NOMO-1 treated with DMSO at 0.1 percent for 48 hours (cell line): ENCODE results near the gene DGKH.

Source experiments
- DNase-seq: peaks from one replicate; lab custom pipeline; 2025; ENCODE audit not compliant: unreplicated experiment; lab: John Stamatoyannopoulos, UW

DGKH gene

DNA sequence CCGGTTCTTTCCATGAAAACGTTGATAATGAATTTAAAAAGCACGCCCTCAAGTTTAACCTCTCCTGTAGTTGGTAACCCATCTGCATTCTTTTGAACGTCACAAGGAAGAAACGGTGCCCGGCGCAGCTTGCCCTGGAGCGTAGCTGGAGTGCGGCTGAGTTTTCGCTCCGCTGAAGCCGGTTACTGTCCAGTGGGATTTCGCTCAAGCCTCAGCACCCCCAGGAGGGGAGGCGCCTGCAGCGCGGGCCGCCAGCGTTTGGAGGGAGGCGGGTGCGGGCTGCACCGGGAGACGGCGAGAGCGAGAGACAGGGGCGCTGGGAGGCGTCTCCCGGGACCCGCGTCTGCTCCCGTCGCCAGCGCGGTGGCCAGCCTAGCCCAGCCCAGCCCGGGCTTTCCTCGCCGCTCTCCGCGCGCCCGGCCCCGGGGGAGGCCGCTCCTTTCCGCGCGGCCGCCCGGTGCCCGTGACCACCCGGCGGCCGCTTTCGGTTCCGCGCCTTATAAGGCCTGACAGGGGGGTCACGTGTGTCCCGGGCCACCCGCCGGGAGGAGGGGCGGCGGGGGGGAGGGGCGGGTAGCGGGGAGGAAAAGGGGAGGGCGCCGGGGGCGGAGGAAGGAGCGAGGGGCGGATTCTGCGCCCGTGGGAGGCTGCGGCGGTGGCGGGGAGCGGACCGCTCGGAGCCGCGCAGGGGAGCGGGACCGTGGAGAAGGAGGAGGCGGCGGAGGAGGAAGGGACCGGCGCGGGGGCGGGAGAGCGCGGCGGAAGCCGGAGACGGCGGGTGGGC lies 8.3 kb upstream of the DGKH start:
- DNase-seq = peak; percentile 40

DNA sequence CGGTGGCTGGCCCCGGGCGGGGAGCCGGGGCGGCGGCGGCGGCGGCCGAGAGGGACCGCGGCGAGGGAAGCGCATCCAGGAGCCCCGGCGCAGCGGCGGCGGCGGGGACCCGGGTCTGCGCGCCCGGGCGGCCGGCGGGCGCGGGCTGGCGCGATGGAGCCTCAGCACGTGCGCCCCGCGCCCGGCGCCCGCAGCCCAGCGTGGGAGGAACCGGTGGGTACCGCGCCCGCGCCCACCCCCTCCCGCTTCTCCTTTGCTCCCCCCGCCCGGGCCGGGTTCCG lies 7.8 kb upstream of the DGKH start:
- no peak for DNase-seq

DNA sequence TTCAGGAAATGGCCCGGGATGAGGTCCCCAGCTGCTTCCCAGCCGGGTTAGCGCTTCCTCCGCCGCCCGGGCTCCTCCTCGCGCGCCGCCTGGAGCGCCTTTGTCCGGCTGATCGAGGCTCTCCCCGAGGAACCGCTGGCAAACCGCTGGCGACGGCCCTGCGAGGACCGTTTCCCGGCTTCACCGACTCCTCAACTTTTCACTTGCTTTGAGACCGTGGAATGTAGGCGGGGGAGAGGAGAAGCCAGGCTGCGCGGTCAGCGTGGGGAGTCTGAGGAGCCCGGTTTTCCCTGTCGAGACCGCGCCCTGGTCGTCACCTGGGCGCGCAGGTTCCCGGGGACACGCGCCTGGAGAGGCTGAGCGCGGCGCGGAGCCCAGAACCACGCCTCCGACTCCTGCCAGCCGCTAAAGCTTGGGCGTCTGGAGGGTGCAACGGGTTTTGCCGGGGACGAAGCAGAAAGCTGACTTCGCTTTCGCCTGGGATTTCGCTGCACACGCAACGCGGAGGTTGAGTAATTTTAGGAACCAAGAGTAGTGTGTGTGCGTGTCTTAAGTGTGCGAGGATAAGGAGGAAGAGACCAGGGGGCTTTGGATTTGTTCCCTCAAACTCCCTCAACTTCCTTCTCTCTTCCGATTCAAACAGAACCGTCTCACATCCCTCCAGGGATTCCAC lies 7.3 kb upstream of the DGKH start:
- DNase-seq = no peak

DNA sequence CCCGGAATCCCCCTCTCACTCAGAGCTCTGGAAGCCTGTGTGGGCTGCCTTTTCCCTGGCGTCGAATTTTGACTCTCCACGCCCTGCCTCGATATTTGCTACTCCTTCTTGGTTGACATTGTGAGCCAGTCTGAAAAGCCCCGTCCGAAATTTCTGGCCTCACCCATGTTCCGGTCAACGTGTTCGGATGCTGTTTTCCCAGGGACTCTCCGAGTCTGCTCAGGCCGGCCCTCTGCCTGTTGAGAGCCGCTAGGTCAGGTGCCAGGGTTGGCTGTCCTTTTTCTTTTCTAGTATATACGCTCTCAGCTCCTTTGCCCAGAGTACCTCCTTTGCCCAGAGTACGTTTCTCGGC lies 6.8 kb upstream of the DGKH start:
- no peak for DNase-seq

DNA sequence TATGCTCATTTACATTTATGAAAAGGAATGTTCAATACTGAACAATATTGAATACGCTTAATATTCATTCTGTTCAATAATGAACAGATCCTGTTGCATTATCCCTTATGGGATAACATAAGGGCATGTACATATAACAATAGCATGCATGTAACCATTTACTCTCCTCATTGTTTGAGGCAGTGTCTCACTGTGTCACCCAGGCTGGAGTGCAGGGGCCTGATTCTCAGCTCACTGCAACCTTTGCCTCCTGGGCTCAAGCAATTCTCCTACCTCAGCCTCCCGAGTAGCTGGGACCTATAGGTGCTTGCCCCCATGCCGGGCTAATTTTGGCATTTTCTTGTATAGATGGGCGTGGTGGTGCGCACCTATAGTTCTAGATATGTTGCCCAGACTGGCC lies 4.8 kb upstream of the DGKH start:
- DNase-seq = no peak

DNA sequence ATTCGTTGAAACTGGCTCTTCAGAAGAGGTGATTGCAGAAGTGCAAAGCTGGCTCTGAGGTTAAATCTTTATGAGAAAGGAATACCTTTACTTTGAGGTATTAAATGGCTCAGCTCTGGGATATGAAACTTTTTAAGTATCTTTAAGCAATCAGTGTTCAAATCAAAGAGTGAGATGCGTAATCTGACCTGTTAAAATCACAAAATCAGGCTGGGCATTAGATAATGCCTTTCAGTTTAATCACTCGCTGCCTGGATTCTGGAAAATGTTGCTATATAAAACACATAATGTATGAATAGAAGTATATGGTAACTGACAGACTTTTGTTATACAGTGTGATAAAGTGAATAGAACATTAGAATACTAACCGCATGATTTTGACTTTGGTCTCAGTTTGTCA lies 2.0 kb upstream of the DGKH start:
- DNase-seq = no peak

DNA sequence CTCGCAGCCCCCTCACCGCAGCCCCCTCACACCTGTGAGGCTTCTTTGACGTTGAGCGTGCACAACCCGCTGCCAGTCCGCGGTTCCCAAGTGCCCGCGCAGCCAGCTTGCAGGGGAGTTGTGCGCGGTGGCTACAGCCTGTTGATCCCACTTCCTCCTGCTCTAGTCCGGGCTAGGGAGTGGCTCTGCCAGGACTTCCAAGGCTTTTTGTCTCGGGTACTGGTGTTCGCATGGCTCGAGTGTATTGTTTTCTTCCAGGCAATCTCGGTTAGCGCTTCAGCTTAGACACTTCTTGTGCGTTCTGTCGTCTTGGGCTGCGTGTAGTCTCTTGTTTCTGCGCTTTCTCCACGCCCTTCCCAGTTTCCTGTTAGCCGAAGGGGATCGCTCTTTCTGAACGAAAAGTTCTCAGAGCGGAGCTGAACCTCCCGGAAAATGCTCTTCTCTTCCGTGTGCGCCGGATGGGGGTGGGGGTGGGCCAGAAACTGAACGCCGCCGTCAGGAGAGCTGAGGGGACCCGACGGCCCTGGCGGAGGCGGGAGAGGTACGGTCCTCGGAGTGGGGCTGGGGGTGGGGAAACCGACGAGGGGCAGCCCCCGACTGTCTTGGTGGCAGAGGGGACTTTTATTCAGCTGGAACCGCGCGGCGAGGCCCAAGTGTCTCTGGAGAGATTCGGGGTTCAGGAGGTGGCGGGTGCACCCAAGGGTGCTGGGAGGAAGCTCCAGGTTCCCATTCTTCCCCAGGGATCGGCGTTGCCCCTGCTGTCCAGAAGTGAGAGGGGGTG lies 697 bp upstream of the DGKH start:
- no peak for DNase-seq

DNA sequence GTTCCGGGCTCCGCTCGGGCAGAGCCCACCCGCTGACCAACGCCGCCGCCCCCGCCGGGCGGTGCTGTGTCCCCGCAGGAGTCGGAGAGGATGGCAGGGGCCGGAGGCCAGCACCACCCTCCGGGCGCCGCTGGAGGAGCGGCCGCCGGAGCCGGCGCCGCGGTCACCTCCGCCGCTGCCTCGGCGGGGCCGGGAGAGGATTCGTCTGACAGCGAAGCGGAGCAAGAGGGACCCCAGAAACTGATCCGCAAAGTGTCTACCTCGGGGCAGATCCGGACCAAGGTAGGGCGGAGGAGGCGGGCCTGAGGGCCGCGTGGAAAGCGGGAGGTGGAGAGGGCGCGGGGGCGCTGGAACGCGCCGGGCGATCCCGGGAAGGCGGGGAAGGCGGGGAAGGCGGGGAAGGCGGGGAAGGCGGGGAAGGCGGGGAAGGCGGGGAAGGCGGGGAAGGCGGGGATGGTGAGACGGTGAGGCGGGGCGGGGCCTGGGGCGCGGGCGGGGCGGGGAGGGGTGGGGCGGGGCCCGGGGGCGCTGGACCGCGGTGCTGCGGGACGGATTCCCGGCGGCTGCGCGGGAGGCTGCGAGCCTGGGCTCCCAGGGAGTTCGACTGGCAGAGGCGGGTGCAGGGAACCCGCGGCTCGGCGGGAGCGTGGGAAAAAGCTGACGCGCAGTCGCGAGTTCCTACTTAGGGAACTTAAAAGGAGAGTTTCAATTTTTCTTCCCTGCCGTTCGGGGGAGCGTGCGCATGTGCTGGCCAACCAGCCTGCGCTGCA lies 421 bp downstream of the DGKH start:
- DNase-seq = peak; percentile 36

DNA sequence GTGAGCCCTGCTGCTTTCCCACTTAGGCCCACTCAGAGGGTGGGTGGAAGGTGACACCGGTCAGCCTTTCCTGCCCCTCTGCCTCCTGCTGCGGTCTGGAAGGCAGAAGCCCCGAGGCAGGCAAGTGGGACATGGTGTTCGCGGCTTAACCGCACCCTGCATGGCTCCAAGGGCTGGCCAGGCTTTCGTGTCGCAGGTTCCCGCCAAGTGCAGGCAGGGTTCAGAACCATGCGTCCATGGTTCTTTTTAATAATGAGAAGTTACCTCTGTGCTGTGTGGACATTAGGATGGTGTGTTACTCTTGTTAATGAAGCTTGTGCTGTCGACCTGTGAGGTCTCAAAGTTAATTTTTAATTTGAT lies 986 bp downstream of the DGKH start:
- no peak for DNase-seq

DNA sequence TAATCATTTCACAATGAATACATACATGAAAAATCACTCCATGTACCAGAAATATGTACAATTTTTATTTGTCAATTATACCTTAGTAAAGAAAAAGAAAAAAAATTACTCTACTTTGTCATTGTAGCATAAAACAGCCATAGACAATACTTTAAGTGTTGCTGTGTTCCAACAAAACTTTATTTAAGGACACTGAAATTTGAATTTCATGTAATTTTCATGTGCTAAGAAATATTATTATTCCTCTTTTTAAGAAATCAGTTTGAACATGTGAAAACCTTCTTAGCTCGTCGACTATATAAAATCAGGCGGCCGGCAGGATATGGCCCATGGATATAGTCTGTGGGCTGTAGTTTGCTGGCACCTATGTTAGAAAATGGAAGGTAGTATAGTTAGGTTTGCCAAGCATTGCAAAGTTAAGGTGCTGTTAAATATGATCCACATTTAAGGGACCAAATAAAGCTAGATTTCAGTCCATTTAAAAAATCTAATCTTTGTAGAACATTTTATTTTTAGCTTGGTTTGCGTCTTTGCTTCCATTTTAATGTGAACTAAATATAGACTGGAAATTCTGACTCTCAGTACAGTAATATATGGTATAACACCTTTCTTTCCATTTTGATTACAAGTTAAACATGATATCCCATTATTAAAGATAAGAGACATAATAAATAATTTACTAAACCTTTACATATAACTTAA lies 6.5 kb downstream of the DGKH start:
- DNase-seq = no peak

DNA sequence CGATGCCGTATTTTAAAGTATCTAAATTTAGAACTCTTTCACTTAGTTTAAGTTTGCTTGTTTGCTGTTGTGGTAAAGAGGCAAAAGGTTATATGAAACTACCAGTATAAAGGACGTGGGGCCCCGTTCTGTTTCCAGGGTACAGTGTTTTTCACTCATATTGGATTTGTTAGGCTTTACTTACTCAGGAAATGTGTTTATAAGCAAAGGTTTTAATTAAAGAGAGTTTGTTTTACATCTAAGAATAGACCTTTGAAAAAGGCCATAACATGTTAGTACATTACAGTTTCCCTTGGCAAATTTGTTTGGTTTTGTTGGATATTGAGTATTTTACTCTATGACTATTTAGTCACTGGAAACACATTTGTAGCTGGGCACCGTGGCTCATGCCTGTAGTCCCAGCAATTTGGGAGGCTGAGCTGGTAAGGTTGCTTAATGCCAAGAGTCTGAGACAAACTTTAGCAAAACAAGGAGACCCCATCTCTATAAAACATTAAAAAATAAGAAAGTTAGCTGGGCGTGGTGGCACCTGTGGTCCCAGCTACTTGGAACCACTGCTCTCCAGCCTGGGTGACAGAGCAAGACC lies 7.1 kb downstream of the DGKH start:
- DNase-seq = no peak

DNA sequence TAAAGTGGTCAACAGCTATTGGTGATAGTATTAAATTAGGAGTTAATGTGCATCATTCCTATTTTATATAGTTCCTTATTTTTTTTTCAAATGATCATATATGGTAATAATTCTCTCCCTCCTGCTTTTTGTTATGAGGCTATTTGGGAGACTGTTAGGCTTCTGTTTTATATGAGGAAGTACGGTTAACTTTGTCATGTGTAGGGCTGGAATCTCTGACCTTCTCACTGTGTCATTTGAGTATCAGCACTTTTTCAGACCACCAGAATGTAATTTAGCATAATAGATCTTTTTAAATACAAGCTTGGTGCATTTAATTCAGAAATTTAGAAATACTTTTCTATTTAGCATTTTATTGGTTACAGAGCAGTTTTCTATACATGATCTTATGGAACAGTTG lies 7.7 kb downstream of the DGKH start:
- DNase-seq = no peak

DNA sequence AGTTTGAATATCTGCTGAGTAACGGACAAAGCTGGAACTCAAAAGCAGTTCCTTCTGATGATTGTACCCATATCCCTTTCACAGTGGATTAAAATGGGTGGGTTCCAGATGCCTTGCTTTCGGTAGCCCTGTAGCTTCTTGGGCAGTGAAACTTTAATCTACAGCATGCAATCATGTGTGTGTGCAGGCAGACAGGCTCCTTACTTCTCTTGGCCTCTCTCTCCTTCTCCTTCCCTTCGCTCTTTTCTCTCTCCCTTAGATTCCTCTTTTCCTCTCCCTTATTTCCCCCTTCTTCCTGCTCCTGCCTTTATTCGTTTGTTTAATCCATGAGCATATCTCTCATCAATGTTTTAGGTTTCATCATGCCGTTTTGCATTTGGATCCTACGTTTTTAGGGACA lies 8.1 kb downstream of the DGKH start:
- DNase-seq = no peak

DNA sequence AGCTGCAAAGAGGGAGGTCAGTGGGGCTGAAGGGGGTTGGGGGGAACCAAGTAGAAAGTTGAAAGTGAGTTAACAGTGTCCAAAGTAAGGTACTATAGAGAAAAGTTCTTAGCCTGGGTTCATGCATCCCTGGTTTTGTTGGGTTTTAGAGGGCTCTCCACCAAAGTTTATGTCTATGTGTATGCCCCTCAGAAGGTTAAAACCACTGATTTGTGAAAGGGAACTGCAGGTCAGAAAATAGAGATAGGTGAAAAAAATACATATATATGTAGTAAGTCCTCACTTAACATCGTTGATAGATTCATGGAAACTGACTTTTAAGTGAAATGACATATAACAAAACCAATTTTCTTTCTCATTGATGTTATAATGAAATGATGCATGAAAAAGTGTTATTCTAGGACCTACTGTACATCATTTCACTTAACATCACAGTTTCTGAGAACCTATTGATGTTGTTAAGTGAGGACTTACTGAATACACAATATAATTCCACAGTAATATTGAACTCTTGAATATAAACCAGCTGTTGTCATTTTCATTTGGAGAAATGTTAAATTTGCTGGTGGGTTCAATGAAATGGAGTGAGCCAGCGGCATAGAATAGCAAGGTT lies 9.6 kb downstream of the DGKH start:
- DNase-seq = no peak

DNA sequence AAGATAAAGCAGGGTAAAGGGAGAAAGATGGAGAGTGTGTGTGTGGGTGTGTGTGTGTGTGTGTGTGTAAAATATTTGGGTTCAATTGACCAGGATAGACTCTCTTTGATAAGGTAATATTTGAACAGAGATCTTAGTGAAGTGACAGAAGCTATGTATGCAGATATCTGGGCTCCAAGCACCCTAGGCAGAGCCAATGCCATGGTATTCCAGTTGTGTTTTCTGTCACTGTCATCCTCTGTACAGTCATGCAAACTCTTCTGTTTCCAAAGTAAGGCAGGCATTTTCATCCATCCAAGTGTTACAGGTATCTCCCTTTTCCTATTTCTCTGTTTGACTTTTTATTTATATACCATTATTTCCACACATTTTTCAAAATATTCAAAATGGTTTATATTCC lies 13.5 kb downstream of the DGKH start:
- no peak for DNase-seq

DNA sequence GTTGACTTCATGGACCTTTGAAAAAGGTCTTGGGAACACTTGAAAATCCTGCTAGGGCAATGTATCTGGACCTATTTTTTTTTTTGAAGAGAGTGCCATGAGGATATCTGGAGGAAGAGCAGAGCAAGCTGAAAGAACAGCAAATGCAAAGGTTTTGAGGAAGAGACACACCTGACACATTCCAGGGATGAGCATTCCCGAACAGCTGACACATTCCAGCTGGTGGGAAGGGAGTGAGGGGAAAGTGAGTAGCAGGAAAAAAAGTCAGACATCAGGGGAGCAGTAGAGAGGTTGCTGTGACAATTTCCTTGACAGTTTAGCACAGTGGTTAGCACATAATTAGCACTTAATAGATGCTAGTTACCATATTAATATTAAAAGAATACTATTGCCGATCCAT lies 14.7 kb downstream of the DGKH start:
- DNase-seq = no peak

DNA sequence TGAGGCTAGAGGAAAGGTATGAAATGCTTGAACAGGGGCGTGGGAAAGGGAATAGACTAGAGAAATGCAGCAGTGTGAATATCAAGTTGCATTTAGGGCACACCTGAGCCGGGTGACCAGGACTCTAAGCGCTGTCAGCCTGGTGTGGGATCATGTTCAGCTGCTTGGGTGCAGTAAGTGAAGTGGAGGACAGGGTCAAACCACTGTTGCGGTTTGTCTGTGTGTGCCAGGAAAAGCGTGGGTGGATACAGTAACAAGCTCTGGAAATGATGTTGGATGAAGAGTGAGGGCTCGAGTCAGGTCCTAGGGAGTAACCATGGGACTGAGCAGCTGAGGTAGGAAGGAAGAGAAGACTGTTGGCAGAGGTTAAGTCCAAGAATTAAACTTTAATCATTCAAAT lies 15.8 kb downstream of the DGKH start:
- DNase-seq = no peak

DNA sequence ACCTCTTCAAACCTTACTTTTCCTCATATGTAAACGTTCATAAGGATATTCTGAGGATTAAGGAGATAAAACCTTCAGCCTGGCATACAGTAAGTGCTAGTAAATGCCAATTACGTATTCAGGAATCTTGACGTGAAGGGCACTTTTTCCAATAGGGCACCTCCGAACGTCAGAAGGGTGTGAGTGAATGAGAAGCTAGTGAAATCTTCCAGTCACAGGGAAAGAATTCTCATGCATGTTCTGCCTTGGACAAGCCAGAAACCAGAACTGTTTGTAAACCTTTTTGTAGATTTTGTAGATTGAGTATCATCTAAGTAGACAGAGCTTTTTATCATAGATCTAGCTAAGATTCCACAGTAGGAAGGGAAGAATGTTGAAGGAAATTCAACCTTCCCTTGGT lies 16.5 kb downstream of the DGKH start:
- DNase-seq = no peak

DNA sequence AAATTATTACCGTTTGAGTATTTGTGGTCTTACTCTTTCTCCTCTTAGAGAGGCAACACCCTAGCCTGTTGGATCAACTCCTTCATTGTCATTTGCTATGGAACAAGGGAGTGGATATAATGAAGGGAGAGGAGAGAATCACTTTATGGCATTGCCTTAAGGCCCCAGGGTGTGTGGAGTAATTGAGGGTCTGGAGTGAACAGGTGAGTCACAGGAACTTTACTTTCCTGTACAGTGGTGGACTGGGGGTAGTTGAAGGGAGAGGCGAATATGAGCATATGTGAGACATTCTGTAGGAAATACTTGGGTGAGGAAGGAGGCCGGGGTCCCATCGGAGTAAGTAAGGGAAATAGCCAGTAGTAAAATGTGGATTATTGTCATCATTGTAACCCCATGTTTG lies 17.0 kb downstream of the DGKH start:
- DNase-seq = no peak

DNA sequence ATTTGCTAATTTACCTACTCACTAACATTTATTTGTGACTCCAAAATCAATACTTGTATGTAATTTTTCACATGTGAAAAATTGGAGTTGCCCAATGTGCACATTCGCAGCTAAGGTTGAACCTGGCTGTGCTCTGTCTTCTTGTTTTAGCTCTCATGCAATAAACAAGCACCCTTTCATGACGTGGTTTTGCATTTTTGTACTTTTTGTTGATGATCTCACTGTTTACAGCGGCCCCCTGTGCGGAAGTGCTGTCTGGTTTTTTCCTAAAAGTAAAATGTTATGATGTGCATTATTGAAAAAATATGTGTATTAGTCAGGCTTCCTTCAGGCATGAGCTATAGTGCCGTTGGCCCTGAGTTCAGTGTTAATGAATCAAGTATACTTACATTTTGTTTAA lies 18.1 kb downstream of the DGKH start:
- no peak for DNase-seq
